Liver (tissue), 3 donors: ENCODE results near the gene EFHD1.

ENCODE experiments used
- ATF3 ChIP-seq: IDR thresholded peaks from 2 replicates; pipeline ENCODE4 v1.6.1; 2016; ENCODE audit warnings: antibody characterized with exemption
- CTCF ChIP-seq: fragments of 150-350 bp; IDR thresholded peaks from 2 replicates; pipeline ENCODE4 v1.5.1; 2017; ENCODE audit warnings: improper control_type of control experiment, low read depth, low read length; ENCODE audit not compliant: missing input control
- MAX ChIP-seq: IDR thresholded peaks from 2 replicates; pipeline ENCODE4 v1.6.1; 2016; ENCODE audit warnings: antibody characterized with exemption
- REST ChIP-seq: IDR thresholded peaks from 2 replicates; pipeline ENCODE4 v1.6.1; 2016; ENCODE audit warnings: antibody characterized with exemption, mild to moderate bottlenecking
- SP1 ChIP-seq: IDR thresholded peaks from 2 replicates; pipeline ENCODE4 v1.6.1; 2018; ENCODE audit warnings: antibody characterized with exemption, mild to moderate bottlenecking
- donor health status: healthy.
- donor health status: healthy.

GRCh38 chr2:232622563-232622962 lies 10.8 kb upstream of the EFHD1 start:
- TF ChIP-seq CTCF (no peak), REST (no peak), MAX (no peak), ATF3 (no peak), SP1 (no peak)
